Sigmoid colon (tissue), 4 donors: Measurements from ENCODE around the gene C18orf63.

Experiments
- CTCF ChIP-seq, 4 experiments: fragments of 450-650 bp in 3 of 4; fragments of 200-600 bp in 1 of 4; IDR thresholded peaks; one replicate each; pipeline ENCODE4 v1.5.1; 2016 to 2019; ENCODE audit warnings: antibody characterized with exemption in 4 of 4, mild to moderate bottlenecking in 3 of 4, moderate library complexity in 2 of 4
- POLR2A ChIP-seq, 2 donors: fragments of 450-650 bp; IDR thresholded peaks; one replicate each; pipeline ENCODE4 v1.6.1; 2016; ENCODE audit warnings: antibody characterized with exemption in 2 of 2, mild to moderate bottlenecking in 2 of 2, moderate library complexity in 2 of 2
- POLR2AphosphoS5 ChIP-seq, 4 donors: sonication (generic); formaldehyde crosslinking; IDR thresholded peaks; one replicate each; pipeline ENCODE4 v1.6.1; 2017; ENCODE audit warnings: antibody characterized with exemption in 4 of 4

DNA sequence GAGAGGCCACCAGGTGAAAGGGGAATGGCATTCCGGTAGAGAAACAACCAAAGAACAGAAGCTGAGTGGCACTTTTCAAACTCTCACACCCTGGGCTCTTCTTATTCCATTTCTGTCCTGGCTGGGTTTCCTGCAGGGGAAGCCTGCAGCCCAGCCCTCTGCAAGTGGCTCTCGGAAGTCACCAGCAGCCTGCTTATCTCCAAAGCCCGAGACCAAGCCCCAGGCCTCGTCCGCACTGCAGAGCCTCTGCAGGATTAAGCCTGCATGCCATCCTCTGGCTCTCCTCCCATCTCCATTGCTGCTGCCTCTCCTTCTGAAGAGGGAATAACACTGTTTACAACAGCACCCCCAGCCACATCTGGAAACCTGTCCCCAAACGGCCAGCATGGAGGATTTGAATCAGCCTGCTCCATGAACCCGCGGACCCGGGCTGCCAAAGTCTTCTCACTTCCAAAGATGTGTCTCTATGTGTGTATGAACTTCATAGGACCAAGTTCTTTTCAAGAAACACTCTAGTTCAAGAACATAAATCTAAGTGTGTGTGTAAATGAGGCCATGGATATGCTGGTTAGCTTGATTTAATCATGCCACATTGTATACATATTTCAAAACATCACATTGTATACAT is 87.3 kb downstream of the C18orf63 start:
- TF ChIP-seq CTCF (IDR thresholded peaks at IDR 0.05) (no peak), POLR2AphosphoS5 (IDR thresholded peaks at IDR 0.05) (no peak), POLR2A (IDR thresholded peaks at IDR 0.05) (no peak)
